Measurements from ENCODE around the gene C3AR1. TPM values are rescaled to one million over a fixed set of nuclear protein-coding genes. Genes with fewer than 3 reads are reported as not detected.
"Not testable (repeated sequence)": the region's sequence is repeated elsewhere in the genome, so short reads cannot be mapped to it uniquely, and the experiment has no call there.

The C3AR1 gene
- total RNA-seq, 2 experiments from 2014 or later, result 1.1 to 1.4 TPM

- ChIA-PET POLR2A (interaction anchor here (0.7 to 3.2 kb wide), 8 partner anchors 12 to 46 kb away, joined by 3 to 14 read pairs (median 3); partner anchors contain the start of genes C3AR1 and FOXJ2), CTCF (interaction anchor here (0.6 to 10.7 kb wide), 32 partner anchors 8 to 402 kb away, joined by 3 to 269 read pairs (median 6); partner anchors contain the start of genes C3AR1 and FOXJ2)
- no peak overlapping the region for H3K4me3 Mint-ChIP-seq
- H3K27ac Mint-ChIP-seq, result peak overlapping the region; percentile 96
- H3K4me1 Mint-ChIP-seq (ENCODE audit: low read depth), result peaks cover 41% of the 10 kb centered on the region
- intact Hi-C loops (cut with micrococcal nuclease), result loop anchor here (1.0 kb wide), 1 partner anchor 32 kb away; no protein-coding TSS in a partner anchor
- ATAC-seq, result peak; percentile 37
- no peaks in the 10 kb centered on the region for H3K27me3 Mint-ChIP-seq
- peak; percentile 50 for TF ChIP-seq CTCF (IDR thresholded peaks at IDR 0.05)
- peaks cover 3% of the 10 kb centered on the region for H3K36me3 Mint-ChIP-seq (ENCODE audit: low read depth)
- H3K9me3 Mint-ChIP-seq, result no peaks in the 10 kb centered on the region
- DNase-seq, result peak; percentile 72
Measured at GRCh38 chr12:8078398-8078797, 12.2 kb upstream of the C3AR1 start.

- no peak overlapping the region for H3K4me3 Mint-ChIP-seq
- intact Hi-C loops (cut with micrococcal nuclease), result no loop called here
Measured at GRCh38 chr12:8077207-8077606, 11.0 kb upstream of the C3AR1 start.

GRCh38 chr12:8076366-8076765 is 10.2 kb upstream of the C3AR1 start:
- no peak overlapping the region for H3K4me3 Mint-ChIP-seq
- no peaks in the 10 kb centered on the region for H3K36me3 Mint-ChIP-seq (ENCODE audit: low read depth)
- H3K27ac Mint-ChIP-seq, result no peak overlapping the region
- POLR2A ChIA-PET, result interaction anchor here (0.6 to 3.2 kb wide), 3 partner anchors 10 to 217 kb away, joined by 3 to 14 read pairs (median 3); partner anchors contain the start of gene C3AR1
- no peaks in the 10 kb centered on the region for H3K27me3 Mint-ChIP-seq
- no peaks in the 10 kb centered on the region for H3K9me3 Mint-ChIP-seq
- CTCF ChIA-PET, result interaction anchor here (1.9 to 10.7 kb wide), 3 partner anchors 15 to 30 kb away, joined by 6 to 269 read pairs (median 9); no protein-coding TSS in a partner anchor
- intact Hi-C loops (cut with micrococcal nuclease), result no loop called here
- no peak for TF ChIP-seq CTCF (IDR thresholded peaks at IDR 0.05)
- peaks cover 39% of the 10 kb centered on the region for H3K4me1 Mint-ChIP-seq (ENCODE audit: low read depth)
- ATAC-seq (no peak), DNase-seq (no peak)

More at GRCh38 chr12:8077207-8077606, 11.0 kb upstream of the C3AR1 start:
- POLR2A ChIA-PET, result interaction anchor here (0.6 to 3.2 kb wide), 6 partner anchors 11 to 218 kb away, joined by 3 to 14 read pairs (median 3); partner anchors contain the start of gene C3AR1
- DNase-seq (no peak), ATAC-seq (no peak)
- Mint-ChIP-seq H3K9me3 (no peaks in the 10 kb centered on the region), H3K27ac (no peak overlapping the region), H3K4me1 (ENCODE audit: low read depth) (peaks cover 39% of the 10 kb centered on the region), H3K36me3 (ENCODE audit: low read depth) (no peaks in the 10 kb centered on the region), H3K27me3 (no peaks in the 10 kb centered on the region)
- CTCF ChIA-PET, result interaction anchor here (1.1 to 10.7 kb wide), 15 partner anchors 10 to 401 kb away, joined by 3 to 269 read pairs (median 9); partner anchors contain the start of genes C3AR1 and FOXJ2
- no peak for TF ChIP-seq CTCF (IDR thresholded peaks at IDR 0.05)

- Mint-ChIP-seq H3K27ac (no peak overlapping the region), H3K36me3 (ENCODE audit: low read depth) (no peaks in the 10 kb centered on the region), H3K9me3 (no peaks in the 10 kb centered on the region), H3K4me1 (ENCODE audit: low read depth) (peaks cover 35% of the 10 kb centered on the region), H3K27me3 (no peaks in the 10 kb centered on the region), H3K4me3 (no peak overlapping the region)
- no peak for TF ChIP-seq CTCF (IDR thresholded peaks at IDR 0.05)
- intact Hi-C loops (cut with micrococcal nuclease), result no loop called here
- POLR2A ChIA-PET, result interaction anchor here (1.0 kb wide), 1 partner anchor 16 kb away, joined by 3 read pairs; no protein-coding TSS in a partner anchor
- CTCF ChIA-PET, result interaction anchor here (1.3 to 10.7 kb wide), 2 partner anchors 13 to 30 kb away, joined by 4 to 269 read pairs; no protein-coding TSS in a partner anchor
- ATAC-seq, result no peak
- DNase-seq, result no peak
Measured at GRCh38 chr12:8075935-8076334, 9.8 kb upstream of the C3AR1 start.

GRCh38 chr12:8071820-8072219 is 5.7 kb upstream of the C3AR1 start:
- H3K27ac Mint-ChIP-seq; POLR2A ChIA-PET; H3K27me3 Mint-ChIP-seq; H3K4me3 Mint-ChIP-seq; ATAC-seq; H3K4me1 Mint-ChIP-seq (ENCODE audit: low read depth); DNase-seq; H3K36me3 Mint-ChIP-seq (ENCODE audit: low read depth); H3K9me3 Mint-ChIP-seq; intact Hi-C loops (cut with micrococcal nuclease): not testable (repeated sequence)
- CTCF ChIA-PET, result interaction anchor here (3.1 kb wide), 1 partner anchor 27 kb away, joined by 22 read pairs; no protein-coding TSS in a partner anchor
